DMS53 (cell line): ENCODE data around the gene NGEF.

Experiments used
- DNase-seq: peaks from one replicate; lab custom pipeline; 2025; lab: John Stamatoyannopoulos, UW

Gene NGEF

DNA sequence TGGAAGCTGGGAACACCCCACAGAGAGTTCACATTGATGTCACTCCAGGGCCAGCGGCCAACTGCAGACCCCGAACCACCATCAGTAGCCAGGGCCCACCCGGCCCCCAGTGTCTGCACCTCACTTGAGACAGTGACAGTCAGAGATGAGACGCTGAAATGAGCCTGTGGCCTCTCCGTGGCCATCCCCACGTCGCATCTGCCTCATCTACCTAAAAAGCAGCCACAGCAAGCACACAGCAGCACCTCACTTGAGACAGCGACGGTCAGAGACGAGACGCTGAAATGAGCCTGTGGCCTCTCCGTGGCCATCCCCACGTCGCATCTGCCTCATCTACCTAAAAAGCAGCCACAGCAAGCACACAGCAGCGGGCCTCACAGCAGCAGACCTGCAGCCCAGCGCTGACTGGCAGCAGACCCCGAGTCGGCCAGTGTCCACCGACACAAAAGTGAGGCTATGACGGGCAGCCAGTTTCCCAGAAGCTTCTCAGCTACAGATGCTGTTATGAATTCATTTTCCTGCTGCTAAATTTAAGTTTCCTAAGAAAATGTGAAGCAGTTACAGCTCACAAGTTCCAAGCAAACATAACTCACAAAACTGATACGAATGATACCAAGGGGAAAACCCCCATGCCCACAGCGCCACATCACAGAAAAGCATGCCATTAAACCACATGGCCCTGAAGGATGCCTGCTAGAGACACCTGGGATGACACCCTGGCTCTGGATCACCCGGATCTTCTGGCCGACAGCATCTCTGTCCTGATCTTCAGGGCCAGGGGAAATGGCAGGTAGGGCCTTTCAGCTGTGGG lies 115.3 kb downstream of the NGEF start:
- no peak for DNase-seq

DNA sequence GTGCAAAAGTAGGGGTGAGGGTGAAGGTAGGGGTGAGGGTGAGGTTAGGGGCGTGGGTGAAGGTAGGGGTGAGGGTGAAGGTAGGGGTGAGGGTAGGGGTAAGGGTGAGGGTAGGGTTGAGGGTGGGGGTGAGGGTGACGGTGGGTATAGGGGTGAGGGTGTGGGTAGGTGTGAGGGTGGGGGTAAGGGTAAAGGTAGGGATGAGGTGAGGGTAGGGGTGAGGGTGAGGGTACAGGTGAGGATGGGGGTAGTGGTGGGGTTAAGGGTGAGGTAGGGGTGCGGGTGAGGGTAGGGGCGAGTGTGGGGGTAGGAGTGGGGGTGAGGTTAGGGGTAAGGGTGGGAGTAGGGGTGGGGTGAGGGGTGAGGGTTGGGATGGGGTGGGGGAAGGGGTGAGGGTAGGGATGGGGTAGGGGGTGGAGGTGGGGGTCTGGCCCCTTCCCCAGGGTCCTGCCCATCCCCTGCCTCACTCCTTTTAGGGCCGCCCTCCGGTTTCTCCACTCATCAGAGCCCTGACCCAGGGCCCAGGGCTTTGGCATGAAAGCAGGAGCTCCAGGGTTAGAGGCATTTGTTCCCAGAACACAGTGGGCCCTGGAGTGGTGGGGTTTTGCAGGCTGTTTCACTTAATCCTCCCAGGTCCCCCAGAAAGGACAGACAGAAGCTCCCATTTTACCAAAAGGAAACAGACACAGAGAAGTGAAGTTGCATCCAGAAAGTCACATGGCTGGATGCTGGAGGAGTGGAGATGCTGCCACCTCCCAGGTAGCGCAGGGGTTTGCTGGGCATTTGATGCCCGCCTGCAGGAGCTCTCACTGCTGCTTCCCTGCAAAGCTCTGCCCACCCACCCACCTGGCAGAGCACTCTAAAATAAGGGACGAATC lies 116.1 kb downstream of the NGEF start:
- no peak for DNase-seq

DNA sequence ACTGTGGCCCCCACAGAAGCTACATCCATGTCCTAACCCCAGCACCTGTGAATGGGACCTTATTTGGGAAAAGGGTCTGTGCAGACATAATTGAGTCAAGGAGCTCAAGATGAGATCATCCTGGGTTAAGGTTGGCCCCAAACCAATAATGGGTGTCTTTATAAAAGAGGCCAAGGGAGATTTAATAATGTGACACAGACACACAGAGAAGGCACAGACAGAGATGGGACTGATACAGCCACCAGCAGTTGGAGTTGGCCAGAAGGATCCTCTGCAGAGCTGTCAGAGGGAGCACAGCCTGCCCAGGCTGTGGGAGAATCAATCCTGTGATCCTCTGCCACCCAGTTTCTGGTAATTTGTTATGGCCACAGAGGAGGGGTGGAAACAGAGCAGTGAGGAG lies 116.9 kb downstream of the NGEF start:
- no peak for DNase-seq

DNA sequence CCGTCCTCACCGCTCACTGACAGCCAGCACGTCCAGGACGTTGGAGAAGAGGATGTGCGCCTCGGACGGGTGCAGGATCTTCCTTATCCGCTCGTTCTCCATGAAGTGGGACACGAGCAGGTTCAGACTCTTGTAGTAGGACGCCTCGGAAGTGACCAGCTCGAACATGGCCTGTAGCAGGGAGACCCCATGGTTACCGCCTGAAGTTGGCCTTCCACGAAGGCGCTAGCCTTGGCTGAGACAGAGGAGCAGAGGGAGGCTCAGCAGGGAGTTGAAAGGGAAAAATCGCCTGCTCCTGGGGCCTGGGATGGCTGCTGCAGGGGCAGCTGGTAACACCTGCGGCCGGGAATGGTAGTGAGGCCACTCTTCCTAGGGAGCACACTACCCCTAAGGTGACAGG lies 118.3 kb downstream of the NGEF start:
- no peak for DNase-seq

DNA sequence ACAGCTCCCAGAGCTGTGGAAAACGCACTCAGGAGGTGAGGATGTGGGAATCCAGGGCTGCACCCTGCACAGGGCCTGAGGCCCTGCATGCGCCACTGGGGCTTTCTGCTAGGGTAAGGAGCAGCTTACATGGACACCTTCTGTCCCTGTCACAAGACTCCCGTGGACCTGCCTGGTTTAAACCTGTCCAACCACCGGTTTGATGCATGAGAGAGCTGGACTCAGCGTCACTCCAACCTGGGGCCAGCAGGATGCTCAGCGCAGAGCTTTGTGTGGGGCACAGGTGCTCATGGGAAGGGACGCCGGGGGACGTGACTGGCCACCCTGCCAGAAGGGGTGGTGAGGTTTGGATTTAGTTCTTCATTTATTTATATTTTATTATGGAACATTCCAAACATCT lies 118.8 kb downstream of the NGEF start:
- DNase-seq: no peak

DNA sequence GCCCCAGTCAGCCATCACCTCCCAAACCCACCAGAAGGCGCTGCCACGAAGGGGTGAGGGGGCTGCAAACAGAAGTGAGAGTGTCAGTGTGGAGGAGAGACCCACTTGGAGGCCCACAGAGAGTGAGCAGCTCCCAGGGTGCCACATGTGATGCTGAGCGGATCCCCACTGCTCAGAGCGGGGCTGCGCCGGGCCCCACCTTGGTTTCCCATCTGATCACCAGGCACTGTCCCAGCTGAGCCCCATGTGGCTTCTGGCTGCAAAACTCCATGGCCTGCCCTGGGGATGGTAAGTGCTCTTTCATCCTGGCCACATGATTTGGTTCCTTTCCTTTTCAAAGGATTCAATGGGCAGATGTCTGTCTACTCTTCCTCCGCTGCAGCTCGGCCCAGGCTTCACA lies 119.2 kb downstream of the NGEF start:
- no peak for DNase-seq

DNA sequence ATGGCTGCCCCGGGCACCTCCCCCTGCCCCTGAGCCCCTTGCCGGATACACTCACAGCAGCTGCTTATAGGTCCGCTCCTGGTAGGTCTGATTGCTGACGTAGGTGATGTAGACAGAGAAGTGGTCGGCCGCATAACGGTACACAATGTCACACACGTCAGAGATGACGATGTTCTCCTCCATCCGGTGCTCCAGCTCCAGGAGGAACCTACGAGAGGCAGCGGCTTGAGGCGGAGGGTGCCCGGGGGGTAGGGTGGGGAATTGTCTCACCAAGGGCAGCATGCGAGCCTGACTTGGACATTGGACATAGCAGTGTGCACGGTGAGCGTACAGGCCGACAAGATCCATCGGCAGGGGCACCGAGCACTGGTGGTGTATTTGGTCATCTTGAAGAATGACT lies 120.2 kb downstream of the NGEF start:
- DNase-seq: no peak

DNA sequence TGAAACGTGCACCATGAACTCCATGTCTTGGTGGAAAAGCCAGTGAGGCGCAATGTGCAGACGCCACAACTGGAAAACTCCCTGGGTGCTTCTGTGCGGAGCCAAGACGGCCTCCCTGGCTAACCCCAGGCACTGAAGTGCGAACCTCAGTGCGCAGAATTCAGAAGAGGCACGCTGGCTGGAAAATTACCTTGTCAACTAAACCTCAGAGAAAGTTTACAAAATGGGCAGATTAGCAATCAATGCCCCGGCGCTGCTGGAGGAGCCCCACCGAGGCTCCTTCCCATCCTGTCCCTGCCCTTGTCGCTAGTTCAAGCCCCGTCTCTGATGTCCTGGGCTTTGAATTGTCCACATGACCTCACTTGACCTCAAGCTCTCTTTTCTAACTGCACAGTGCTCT lies 120.8 kb downstream of the NGEF start:
- DNase-seq: no peak

DNA sequence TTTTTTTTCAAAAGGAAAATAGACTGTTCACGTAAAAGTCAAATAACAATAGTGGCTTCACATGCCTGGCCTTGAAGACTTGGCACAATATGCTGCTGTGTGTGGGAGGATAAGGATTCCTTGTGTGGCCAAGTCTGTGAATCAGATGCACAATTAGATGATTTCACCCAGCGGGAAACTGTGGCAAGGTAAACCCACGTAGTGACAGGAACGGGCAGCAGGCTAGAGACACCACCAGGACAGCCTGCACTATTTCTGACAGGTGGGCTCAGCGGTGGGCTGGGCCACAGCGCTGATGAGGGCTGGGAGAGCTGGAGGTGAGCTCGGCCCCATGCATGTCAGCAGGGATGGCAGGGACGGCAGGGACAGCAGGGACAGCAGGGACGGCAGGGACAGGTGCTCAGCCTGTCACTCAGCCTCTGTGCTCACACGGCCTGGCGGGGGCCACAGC lies 121.4 kb downstream of the NGEF start:
- no peak for DNase-seq

DNA sequence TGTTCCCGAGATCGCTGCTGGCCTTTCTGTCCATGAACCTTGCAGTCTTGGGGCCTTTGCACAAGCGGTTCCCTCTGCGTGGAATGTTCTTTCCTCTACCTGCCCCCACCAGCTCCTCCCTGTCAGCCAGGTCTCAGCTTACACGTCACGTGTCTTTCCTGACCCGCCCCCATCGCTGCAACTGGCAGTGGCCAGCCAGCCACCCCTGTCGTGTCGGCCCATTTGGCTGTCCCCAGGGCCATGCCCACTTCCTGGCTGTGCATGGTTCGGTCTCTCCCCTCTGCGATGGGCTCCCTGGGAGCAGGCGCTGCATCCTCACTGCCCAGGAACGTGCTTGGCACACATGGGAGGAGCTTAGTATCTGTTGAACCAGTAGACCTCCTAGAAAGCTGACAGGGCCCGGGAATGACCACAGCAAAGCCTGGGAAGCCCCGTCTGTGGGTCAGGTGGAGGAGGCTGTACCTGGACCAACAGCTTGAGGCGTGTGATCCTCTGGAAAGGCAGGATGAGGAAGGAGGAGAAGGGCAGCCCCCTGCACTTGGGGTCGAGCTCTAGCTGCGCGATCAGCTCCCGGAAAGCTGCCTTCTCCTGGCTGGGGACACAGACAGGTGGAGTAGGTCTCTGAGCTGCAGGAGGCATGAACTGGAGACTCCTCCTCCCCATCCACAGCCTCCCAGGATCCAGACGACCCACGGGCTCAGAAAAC lies 122.0 kb downstream of the NGEF start:
- DNase-seq: peak; percentile 76

DNA sequence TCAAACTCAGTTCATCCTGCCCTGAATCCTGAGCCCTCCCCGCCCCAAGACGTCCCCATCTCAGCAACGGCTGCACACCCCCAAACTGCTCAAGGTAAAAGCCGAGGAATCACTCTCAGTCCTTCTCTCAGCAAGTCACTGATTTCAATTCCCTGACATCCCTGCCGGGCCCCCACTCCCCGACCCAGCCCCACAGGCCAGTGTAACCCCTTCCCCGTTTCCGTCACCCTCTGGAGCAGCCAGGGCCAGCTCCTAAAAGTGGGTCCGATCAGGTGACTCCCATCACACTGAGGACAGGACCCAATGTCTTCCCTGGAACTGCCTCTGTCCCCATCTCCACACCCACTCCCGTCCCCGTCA lies 122.5 kb downstream of the NGEF start:
- DNase-seq: no peak

DNA sequence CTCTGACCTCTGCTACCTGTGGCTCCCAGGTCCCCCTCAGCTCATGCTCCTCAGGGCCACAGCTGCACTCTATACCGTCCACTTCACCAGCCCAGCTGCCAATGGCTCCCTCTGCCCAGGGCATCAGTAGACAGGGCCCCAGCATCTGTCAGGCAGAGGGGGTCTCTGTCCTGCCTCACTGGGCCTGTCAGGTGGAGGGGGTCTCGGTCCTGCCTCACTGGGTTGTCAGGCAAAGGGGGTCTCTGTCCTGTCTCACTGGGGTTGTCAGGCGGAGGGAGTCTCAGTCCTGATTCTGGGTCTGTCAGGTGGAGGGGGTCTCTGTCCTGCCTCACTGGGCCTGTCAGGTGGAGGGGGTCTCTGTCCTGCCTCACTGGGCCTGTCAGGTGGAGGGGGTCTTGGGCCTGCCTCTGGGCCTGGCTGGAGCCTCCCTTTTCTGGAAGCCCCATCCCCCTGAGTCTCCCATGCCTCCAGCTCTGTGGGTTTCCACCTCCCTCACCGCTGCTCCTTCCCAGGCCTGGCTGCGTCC lies 123.1 kb downstream of the NGEF start:
- no peak for DNase-seq

DNA sequence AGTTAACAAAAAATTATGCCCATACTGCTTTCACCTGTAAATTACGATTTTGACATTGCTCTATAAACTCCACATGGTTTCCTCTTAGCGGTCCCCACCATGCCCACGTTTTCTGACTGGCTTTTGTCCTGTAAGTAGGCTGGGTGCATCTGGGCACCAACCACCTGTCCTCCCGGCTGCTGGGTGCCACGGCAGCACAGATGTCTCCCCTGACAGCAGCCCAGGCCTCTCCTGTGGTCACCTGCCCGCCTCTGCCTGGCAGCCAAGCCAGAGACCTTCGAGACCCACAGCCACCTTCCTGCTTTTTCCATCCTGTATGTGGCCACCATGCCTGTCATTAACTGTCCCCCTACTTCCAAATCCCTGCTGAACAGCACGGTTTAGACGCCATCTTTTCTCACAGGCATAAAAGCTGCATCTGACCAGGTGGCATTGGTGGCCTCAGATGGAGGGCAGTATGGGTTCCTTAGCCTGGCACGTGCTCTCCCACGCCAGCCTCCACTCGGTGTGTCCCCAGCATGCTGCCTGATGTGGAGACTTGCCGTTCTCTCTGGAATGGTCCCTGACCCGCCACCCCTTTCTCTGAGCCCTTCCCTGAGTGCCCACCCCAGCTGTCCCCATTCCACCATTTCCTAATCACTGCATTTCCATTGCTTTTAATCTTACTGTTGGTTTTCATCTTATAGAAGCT lies 124.1 kb downstream of the NGEF start:
- no peak for DNase-seq

DNA sequence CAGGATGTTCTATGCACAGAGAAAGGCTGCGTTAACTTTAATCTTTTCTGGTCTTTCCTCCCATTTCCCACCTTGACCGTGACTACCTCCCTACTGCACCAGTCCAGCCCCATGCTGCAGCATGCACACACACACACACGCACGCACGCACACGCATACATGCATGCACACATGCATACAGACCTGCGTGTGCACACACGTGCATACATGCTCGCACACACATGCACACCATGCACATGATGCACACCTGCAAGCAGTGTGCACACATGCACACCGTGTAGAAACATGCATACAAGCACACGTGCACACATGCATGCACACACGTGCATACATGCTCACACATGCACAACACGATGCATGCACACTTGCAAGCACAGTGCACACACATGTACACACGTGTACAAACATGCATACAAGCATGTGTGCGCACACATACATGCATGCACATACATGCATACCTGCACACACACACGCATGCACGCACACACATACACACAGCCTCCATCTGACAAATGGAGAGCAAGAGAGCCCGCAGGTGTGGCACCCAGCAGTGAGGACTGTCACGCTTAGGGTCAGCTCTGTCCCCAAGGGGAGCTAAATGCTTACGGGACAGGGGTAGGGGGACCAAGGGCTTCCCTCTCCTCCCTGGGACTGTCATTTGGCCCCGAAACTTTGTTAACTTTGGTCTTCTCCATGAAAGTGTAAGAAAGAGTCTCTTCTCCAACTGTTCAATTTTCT lies 124.8 kb downstream of the NGEF start:
- no peak for DNase-seq

DNA sequence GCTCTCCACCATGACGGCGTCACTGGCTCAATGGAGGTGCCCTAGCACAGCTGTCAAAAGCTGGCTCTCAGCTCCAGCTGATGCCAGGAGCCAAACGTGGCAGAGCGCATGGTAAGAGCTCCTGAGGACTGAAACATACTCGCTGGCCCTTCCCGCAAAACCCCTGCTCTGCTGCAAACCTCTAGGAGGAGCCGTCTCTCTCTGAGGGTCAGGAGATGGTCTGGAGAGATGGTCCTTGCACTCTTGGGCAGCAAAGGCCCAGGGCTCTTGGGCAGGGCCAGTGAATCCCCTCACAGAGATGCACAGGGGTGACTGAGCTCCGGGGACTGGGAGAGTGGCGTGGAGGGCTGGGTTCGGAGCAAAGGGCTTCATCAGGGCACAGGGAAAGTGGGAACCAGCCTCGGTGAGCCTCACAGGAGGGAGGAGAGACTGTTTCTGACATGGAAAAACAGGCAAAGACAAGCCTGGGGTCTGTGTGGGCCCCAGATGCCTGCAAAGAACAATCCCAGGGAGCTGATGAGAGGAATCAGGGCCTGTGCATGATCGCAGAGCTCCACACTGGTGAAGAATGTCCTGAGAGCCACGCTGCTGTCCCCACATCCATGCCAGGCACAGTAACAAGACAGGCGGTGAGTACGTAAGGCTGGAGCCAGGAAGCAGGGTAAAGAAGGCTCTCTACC lies 125.7 kb downstream of the NGEF start:
- DNase-seq: no peak

DNA sequence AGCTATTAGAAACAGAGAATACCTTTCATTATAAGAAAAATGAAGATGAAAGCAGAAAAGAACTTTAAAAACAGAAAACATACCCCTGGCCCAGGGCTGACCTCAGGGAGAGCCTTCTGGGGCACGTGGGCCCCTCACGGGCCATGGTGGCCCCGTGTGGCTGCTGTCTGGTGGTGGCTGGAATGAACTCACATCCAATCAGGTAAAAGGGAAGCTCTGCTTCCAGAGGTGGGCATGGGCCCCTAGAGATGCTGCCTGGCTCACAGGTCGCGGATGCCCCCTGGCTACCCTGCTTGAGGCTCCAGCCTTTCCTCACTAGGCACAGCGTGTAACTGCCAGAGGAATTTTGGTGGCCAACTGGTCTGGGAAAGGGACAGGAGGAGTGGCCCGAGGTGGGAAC lies 126.4 kb downstream of the NGEF start:
- DNase-seq: no peak

DNA sequence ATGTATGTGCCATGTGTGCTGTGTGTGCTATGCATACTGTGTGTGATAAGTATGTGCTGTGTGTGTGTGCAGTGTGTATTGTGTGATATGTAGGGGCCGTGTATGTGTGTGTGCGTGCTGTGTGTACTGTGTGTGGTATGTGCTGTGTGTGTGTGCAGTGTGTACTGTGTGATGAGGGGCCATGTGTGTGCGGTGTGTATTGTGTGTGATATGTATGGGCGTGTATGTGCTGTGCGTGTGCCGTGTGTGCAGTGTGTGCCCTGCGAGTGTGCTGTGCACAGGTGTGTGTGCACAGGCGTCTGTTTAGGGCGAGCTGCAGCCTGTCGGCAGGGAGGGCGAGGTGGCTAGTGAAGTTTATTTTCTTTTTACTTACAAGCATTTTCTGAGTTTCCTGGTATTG lies 126.9 kb downstream of the NGEF start:
- no peak for DNase-seq

DNA sequence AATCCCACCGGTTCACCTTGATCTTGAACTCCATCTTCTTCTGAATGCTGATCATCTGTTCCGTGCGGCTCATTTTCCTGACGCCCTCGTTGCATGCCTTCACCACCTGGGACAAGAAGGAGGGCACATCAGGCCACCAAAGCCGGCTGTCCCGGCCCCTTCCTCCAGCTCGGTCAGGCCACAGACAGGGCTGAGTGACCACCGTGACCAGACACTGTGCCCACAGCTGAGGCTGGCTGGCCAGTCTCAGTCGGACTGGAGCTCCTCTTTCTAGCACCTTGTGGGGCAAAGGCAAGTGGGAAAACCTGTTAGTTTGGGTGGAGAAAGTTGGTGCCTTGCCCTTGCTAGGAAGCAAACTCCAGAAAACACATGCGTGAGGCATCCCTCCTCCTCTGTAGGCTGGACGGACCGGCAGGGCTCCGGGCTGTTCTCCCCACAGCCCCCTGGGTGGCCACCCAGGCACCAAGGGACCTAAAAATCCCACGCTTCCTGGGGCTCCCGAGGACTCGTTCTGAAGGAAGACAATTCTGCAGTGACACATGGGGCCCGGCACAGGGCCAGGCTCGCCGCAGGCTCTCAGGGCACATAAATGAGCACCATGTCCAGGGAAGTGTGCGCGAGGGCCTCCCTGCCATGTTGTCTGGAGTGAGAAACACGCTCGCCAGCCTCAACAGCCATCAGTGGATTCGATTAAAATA lies 127.6 kb downstream of the NGEF start:
- no peak for DNase-seq

DNA sequence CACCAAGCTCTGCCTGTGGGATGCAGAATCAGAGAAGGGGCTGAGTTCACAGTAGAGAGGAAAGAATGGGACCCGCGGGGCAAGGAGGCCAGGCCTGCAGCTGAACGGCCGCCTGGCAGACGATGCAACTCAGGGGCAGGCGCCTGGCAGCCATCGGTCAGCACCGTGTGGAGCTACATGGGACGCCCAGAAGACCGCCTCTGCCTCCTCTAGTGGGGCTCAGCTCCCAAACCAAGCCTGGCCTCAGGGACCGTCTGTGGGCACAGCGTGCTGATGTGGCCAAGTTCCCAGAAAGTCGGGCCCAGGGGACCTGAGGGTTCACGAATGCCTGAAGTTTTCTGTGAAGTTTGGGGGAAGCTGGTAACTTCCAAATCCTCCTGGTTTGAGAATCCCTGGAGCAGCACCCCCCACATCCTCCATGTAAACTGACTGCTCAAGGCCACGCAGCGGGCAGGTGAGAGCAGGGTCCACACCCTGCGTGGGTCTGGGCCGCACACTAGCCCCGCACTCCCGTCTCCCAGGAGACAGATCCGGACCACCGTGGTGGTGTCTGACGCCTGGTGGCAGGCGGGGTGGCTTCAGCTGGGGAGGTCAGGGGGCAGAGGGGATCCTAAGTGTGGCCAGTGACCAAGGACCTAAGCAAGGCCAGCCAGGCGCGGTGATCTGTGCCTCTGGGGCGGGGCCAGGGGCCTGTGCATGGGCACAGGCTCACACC lies 128.3 kb downstream of the NGEF start:
- DNase-seq: no peak
